HG03135 (cell line): Measurements from ENCODE around the gene MAPK11.

Experiments
- ATAC-seq: cut with Tn5 transposase; IDR thresholded peaks from one replicate; pipeline ENCODE4 v1.9.1; 2021; ENCODE audit warnings: mild to moderate bottlenecking, moderate library complexity; ENCODE audit not compliant: unreplicated experiment

Gene MAPK11

DNA sequence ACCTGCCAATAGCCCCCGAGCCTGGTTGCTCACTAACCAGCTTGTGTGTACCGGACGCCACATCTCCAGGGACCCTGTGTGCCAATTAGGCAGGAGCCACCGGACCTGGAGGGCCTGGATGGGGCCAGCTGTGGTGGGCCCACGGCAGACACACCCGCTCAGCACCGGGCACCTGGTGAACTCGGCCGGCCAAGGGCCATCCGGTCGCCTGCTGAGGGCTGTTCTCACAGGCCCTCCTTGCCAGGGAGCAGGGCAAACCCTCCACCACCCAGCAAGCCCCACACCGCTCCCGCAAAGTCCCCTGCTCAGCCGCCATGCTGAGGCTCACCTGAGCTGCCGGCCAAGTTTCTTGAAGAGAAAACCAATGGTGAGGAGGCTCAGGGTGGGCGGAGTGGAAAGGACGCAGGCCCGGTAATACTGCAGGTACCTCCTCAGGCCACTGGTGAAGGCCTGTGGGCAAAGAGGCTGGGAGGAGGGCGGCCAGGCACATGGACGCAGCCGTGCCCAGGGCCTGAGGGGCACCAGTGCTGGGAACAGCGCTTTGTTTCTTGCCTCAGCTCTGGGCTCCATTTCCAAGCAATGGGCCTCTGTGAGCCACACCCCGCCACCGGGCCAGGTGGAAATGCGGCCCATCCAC lies 42.5 kb downstream of the MAPK11 start:
- no peak for ATAC-seq

DNA sequence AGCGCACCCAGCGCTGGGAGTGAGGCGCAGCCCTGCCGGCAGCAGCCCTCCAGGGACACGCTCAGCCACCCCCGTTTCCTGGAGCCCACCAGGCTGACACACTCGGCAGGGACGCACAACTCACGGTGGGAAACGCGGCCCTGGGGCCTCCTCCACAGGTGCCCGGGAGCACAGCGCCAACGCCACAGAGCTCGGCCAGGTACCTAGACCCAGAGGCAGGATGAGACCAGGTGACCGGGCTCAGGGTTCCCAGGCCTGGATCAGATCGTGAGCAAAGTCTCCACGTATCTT lies 43.4 kb downstream of the MAPK11 start:
- ATAC-seq, result no peak

GRCh38 chr22:50226063-50226874 lies 43.9 kb downstream of the MAPK11 start:
- ATAC-seq, result no peak

DNA sequence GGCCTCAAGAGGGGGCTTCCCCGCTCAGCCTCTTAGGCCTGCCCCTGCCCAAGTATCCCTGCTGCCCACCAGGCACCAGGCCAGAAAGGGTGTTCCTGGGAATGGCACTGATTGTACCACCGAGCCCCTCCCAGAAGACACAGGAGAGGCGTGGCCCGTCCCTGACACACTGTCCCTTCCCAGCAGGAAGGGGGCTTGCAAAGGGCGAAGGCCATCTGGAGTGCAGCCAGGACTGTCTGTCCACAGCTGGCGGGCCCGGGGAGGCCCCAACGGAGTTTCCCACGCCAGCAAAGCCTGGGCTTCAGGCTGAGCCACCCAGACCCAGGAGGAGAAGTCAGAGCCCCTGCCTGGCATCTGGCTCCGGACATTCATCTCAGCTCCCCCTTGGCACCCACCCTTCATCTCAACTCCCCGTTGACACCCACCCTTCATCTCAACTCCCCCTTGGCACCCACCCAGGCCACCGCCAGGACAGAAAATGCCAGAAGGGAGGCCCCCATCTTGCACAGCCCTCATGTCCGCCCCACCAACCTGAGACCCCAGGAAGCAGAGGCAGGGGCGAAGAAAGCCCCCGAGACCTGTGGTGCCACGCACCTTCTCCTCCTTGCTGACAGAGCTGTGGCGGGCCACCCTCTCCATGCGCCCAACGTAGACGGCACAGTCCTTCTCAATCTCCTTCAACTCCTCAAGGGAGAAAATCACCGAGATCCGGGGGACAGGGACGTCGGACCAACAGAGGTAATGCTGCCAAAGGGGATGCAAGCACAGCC lies 44.8 kb downstream of the MAPK11 start:
- ATAC-seq, result no peak

DNA sequence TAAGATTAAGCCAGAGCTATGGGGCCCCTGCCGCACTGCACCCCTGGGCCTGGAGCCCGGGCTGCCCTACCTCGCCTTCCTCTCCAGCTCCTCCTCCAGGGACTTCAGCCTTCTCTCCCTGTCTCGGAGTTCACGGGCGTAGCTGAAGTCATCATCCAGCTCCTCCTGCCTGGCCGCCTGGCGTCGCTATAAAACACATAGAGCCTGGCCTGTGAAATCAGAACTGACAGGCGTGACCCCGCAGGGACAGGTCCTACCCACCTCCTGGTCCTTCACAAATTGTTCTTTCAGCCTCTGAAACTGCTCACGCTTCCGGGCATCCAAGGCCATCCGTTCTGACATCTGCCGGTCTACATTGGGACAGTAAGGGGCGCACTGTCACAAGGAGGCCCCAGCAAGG lies 46.1 kb downstream of the MAPK11 start:
- no peak for ATAC-seq

DNA sequence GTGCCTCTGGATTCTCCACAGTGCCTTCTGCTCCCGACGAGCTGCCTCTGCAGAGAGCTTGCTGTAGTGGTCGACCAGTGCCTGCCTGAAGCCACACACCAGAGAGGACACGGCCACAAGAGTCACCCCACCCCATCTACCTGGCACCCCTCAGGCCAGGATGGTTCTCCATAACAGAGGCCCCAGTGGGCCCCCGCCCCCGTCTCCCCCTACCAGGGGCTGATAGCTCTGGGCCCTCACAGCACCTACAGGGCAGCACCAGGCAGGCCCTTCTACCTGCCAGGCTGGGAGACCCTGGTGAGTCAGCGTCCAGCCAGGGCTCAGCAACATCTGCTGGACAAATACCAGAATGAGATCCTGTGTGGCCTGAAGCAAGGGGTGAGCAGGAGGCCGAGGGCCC lies 47.7 kb downstream of the MAPK11 start:
- ATAC-seq, result no peak

- ATAC-seq, result no peak
Observed at GRCh38 chr22:50221410-50222300, 48.5 kb downstream of the MAPK11 start.

DNA sequence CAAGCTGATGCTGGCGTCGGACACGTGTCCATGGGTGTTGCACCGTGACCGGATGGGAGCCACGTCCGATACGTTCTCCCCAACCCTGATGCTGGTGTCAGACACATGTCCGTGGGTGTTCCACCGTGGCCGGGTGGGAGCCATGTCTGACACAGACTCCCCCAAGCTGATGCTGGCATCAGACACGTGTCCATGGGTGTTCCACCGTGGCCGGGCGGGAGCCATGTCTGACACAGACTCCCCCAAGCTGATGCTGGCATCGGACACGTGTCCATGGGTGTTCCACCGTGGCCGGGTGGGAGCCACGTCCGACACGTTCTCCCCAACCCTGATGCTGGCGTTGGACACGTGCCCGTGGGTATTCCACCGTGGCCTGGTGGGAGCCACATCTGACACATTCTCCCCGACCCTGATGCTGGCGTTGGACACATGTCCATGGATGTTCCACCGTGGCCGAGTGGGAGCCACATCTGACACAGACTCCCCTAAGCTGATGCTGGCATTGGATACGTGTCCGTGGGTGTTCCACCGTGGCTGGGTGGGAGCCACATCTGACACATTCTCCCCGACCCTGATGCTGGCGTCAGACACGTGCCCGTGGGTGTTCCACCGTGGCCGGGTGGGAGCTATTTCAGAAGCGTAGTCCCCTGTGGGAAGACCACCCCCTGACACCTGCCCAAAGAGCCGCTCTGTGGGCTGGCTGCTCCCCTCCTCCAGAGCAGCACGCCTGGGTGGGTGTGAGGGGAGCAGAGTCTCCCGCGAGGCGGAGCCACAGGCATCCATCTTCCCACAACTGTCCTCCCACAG lies 49.4 kb downstream of the MAPK11 start:
- no peak for ATAC-seq

DNA sequence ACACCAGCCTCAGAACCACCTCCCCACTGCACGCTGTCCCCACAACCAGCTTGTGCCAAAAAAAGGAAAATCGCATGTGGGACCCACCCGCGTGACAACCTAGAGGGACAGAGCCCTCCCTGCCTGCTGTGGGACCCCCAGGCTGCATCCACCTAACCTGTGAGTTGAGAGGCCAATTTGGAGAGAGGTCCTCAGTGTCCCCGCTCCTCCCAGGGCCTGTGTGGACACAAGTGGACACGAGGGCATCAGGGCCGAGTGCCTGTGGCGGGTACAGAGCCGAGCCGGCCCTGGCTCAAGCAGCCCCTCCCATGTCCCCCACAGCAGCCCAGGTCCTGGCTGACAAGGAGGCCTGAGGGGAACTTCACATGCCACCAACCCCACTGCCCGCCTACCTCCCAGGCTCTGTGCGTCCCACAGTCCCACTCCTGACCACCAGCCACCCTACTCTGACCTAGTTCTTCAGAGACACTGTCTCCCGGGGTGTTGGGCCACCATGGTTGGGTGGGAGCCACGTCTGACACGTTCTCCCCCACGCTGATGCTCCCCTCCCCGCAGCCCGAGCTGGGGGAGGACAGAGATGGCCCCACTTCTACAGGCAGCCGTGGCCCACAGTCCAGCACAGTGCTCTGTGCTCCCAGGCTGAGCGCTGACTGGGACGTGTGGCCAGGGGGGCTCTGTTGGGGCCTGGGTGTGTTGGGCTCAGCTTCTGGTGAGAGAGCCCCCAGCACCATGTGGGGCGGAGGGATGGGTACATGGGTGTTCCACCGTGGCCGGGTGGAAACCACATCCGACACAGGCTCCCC lies 50.2 kb downstream of the MAPK11 start:
- ATAC-seq, result no peak

DNA sequence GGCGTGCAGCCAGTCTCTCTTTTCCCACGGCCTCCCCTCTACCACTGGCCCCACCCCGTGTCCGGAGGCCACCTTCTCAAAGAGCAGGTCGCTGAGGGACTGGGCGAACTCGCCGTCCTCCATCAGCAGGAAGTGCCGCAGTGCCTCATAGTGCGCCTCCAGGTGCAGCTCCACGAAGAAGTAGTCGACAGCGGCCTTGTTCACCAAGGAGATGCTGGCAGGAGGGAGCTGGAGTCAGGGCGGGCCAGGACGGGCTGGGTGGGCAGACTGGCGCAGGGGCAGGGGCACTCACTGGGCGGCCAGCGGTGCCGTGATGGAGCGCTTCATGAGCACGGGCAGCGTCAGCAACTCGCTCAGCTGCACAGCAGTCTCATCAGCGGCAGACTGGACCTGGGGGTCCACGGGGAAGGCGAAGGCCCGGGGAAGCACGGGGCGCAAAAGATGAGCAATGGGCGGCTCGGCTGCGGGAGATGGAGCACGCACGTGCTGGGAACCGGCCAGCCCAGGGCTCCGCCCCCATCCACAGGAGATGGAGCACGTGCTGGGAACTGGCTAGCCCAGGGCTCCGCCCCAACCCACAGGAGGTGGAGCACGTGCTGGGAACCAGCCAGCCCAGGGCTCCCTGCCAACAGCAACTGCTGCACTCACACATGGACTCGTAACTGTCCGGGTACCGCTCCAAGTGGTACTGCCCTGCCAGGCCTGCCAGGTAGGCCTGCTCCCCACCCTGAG lies 51.0 kb downstream of the MAPK11 start:
- ATAC-seq, result no peak

GRCh38 chr22:50218153-50218995 lies 51.8 kb downstream of the MAPK11 start:
- no peak for ATAC-seq

GRCh38 chr22:50217543-50218152 lies 52.5 kb downstream of the MAPK11 start:
- no peak for ATAC-seq

GRCh38 chr22:50216684-50217520 lies 53.3 kb downstream of the MAPK11 start:
- ATAC-seq, result no peak

DNA sequence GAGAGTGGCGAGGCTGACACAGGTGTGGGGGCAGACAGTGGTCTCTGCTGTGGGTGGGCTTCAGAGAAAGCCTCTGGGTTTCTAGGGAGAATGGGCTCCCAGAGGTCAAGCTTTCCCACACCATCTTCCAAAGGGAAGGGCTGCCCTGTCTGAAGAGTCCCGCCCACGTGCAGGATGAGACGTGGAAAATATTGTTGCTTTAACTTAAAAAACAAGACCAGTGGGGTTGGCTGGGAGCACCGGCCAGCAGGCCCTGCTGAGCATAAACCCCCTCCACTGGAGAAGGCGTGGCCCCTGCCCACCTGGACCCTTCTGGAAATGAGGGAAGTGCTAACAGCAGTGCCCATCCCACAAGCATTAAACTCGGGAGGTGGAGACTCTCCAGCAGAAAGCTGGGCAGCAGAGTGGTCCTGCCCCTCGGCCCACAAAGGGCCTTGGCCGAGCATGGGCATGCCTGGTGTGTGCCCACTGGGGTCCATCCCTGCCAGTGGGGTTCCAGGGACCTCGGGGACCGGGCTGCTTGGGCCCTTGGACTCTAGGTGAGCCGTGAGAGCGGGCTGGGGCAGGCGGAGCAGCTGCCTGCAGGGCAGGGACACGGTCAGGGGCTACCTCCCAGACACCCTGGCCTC lies 54.0 kb downstream of the MAPK11 start:
- no peak for ATAC-seq

- ATAC-seq, result no peak
Observed at GRCh38 chr22:50215297-50216054, 54.7 kb downstream of the MAPK11 start.
